ENCODE data around the gene SIVA1.

The SIVA1 gene

GRCh38 chr14:104735830-104736642, 16.9 kb upstream of the SIVA1 start:
- no peak for DNase-seq

- DNase-seq = no peak
These were observed 14.4 kb upstream of the SIVA1 start for GRCh38 chr14:104738375-104739019.

- DNase-seq = no peak
These were observed 13.9 kb upstream of the SIVA1 start for GRCh38 chr14:104739026-104739425.

GRCh38 chr14:104739546-104740516, 13.1 kb upstream of the SIVA1 start:
- no peak for DNase-seq

- no peak for DNase-seq
These were observed 11.7 kb upstream of the SIVA1 start for GRCh38 chr14:104741108-104741802.

- no peak for DNase-seq
These were observed 11.1 kb upstream of the SIVA1 start for GRCh38 chr14:104741803-104742251.

- no peak for DNase-seq
These were observed 10.1 kb upstream of the SIVA1 start for GRCh38 chr14:104742586-104743455.

- no peak for DNase-seq
These were observed 9.2 kb upstream of the SIVA1 start for GRCh38 chr14:104743461-104744380.

- DNase-seq = no peak
These were observed 8.5 kb upstream of the SIVA1 start for GRCh38 chr14:104744484-104744883.

GRCh38 chr14:104745431-104745830, 7.5 kb upstream of the SIVA1 start:
- no peak for DNase-seq

GRCh38 chr14:104746071-104746545, 6.8 kb upstream of the SIVA1 start:
- peak; percentile 50 to 54 for DNase-seq

GRCh38 chr14:104746934-104747481, 5.9 kb upstream of the SIVA1 start:
- no peak for DNase-seq

GRCh38 chr14:104747876-104748275, 5.1 kb upstream of the SIVA1 start:
- no peak for DNase-seq

GRCh38 chr14:104749111-104749649, 3.8 kb upstream of the SIVA1 start:
- no peak for DNase-seq

GRCh38 chr14:104750056-104750752, 2.7 kb upstream of the SIVA1 start:
- DNase-seq = no peak

GRCh38 chr14:104750753-104751057, 2.2 kb upstream of the SIVA1 start:
- DNase-seq = peak; percentile 27 to 38

GRCh38 chr14:104751539-104752422, 1.2 kb upstream of the SIVA1 start:
- DNase-seq = peak in 1 of 2 experiments; percentile 13

- DNase-seq = no peak
These were observed 568 bp upstream of the SIVA1 start for GRCh38 chr14:104752423-104752734.

All from activated CD4-positive, alpha-beta T cell treated with anti-CD3 and anti-CD28 coated beads, Interleukin-2, amount 50 U/mL, for 48 hours (primary cell).